Fibroblast of upper back skin (primary cell): ENCODE data around the gene RRAS2.

ENCODE experiments used
- DNase-seq: peaks from one replicate; pipeline ENCODE4 v3.0.0-alpha.2; 2013

RRAS2 gene

DNA sequence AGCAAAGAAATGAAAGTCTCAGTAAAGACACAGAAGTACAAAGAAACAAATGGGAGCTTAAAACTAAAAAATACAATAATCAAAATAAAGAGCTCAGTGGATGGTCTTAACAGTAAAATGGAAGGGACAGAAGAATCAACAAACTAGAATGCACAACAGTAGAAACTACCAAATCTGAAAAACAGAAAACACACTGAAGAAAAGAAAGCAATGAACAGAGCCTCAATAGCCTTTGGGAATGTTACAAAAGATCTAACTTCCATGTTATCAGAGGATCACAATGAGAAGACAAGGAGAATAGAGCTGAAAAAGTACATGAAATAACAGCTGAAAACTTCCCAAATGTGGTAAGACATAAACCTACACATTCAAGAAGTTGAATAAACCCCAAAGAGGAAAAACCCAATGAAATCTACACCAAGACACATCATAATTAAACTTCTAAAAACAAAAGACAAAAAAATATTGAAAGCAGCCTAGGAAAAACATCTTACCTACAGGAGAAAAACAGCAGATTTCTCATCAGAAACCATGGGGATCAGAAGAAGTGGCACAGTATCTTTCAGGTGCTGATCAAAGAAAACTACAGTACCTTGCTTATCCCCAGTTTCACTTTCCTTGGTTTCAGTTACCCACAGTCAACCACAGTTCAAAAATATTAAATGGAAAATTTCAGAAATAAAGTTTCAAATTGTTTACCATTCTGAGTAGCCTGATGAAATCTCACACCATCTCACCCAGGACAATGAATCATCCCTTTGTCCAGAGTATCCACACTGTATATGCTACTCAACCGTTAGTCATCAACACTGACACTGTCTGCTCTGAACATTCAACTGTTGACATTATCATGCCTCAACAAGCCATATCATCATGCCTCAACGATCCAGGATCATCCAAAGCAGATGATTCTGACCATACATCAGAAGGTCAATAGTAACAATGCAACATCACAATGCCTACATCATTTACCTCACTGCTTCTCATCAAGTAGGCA is 22.2 kb downstream of the RRAS2 start:
- DNase-seq, result peak; percentile 93

DNA sequence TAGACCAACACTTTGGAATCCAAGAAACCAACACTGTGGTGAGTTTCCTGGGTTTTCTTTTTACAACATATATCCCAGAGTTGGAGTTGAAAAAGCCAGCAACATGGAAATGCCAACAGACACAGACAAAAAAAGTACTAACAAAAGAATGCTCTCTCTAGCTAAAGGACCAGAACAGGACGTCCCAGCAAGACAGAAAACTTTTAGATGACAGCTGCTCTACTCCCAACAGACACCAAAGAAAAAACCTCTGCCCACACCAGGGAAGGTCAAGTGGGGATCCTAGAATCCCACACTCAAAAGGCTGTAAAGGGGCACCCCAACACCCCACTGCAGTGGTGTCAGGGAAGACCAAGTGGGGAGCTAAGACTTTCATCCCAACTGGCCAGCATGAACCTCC is 23.3 kb downstream of the RRAS2 start:
- no peak for DNase-seq

DNA sequence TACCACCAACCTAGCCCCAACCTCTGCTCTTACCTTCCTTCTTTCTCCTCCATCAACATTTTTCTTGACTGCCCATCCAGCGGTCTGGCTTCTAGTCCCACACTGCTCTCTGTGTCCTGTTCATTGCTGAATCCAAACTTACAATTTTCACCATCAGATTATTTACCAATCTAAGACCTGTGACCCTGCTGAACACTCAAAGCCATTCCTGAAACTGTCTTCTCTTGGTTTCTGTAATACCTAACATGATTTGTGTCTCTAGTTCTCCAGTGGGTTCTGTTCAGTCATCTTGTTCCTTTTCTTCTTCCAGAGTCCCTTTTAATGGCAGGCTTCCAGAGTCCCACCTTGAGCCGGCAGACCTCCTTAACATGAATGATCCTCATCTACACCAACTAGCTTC is 24.1 kb downstream of the RRAS2 start:
- DNase-seq, result no peak

DNA sequence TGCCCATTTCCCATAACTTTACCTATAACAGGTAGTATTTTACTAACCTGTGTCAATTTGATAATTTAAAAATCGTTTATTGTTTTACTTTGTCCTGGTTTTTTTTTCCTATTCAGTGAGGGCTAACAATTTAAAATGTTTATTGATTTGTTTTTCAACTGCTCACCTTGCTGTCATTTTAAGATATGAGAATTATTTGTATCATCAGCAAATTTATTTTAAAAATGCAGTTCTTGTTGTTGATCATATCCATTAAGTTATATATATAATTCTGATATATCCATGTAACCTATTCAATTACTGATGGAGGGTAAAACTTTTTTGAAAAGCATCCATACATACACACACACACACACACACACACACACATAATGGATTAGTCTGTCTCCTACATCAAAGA is 24.8 kb downstream of the RRAS2 start:
- no peak for DNase-seq

DNA sequence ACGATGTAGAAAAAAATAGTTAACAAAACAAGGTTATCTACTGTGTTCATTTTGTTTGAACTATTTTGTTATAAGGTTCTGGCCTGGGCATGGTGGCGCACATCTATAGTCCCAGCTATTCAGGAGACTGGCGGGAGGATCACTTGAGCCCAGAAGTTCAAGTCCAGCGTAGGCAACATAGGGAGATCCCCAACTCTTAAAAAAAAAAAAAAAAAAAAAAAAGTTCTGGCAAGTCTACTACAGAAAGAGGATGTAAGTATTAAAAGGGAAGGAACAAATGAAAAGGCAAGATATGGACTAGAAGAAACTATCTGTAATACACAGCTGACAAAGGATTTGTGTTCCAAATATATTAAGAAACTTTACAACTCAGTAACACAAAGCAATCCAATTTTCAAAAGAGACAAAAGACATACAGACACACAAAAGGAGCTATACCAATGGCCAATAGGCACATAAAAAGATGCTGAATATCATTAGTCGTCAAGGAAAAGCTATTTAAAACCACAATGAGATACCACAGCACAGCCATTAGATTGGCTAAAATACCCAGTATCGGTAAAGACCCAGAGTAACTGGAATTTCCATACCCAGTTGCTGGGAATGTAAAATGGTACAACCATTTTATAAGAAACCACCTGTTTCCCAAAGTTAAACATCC is 27.4 kb downstream of the RRAS2 start:
- no peak for DNase-seq

DNA sequence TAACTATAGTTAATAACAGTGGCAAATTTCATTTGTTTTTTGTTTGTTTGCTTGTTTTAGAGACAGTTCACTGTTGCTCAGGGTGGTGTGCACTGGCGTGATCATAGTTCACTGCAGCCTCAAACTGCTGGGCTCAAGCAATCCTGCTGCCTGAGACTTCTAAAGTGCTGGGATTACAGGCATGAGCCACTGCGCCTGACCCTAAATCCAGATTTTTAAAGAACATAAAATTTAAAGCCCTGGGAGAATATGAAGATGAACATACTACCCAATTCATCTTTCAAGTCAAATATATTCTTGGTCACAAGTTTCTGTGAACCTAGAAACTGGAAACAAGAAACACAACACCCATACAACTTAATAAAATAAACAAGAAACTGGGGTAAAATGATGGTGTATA is 28.1 kb downstream of the RRAS2 start:
- DNase-seq, result no peak

DNA sequence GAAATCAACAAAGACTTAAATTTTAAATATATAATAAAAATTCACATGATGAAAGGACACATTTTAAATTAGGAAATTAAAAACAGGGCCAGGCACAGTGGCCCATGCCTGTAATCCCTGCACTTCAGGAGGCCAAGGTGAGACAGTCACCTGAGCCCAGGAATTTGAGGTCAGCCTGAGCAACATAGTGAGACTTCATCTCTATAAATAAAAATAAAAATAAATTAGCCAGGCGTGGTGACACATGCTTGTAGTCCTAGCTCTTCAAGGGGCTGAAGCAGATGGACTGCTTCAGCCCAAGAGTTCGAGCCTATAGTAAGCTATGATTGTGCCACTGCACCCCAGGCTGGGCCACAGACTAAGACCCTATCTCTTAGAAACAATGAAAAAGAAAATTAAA is 29.3 kb downstream of the RRAS2 start:
- no peak for DNase-seq

DNA sequence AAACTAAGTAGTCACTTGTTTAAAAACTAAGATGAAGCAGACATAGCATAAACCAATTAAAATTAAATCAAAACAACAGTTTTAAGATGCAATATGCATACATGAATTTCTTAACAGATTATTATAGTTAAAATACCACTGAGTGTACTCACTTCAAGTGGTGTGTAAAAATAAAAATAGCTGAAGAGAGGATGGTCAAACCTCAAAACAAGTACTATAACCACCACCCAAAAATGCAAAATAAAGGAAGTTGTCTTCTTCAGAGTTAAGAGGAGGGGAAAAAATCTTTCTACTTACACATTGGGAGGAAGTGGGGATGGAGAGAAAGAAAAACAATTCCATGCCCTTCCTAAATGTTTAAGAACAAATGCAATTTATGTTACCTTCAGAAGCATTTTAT is 31.9 kb downstream of the RRAS2 start:
- no peak for DNase-seq

DNA sequence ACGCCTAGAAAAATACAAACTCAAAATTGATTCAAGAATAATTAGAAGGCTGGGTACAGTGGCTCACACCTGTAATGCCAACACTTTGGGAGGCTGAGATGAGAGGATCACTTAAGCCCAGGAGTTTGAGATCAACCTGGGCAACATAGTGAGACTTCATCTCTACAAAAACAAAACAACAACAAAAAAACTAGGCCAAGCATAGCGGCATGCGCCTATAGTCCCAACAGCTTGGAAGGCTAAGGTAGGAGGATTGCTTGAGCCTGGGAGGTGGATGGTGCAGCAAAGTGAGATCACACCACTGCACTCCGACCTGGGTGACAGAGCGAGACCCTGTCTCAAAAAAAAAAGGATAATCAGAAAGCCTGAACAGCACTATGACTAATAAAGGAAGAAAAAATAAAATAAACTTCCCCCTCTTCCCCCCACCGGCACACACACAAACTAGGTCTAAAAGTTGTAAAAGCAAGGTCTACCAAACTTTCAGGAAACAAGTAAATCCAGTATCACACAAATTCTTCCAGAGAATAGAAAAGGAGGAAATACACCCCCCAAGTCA is 35.8 kb downstream of the RRAS2 start:
- no peak for DNase-seq

DNA sequence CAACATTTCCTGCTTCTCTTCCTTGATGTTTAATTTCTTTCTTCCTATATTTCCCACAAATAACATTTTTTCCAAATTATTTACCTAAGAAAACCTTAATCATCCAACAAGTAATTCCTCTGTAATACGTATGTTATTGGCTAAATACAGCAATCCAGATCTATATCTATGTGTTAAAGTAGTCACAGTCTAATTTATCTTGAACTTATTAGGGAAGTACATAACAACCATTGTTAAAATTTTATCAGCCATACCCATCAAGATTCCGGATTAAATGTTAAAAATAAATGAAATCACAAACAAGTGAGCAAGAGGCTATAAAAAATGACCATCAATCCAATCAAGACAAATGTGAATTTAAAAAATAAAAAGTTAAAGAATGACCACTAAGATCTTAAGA is 36.5 kb downstream of the RRAS2 start:
- DNase-seq, result no peak

DNA sequence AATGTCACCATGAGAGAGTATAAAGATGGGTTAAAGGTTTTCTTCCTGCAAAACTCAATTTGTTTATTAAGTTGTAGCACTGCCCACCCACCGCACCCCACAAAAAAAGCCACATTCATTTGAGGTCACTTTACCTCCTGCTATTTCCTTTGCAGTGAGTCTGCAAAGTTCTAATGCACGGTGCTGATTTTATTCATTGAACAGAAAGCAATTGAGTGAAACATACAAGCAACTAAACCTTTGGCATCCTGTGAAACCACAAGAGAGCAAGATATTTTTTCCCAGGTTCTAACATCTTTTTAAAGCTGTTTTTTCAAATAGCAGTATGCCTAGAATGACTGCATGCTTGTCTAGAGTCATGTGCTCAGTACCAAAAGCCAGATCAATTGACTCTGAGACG is 39.0 kb downstream of the RRAS2 start:
- DNase-seq, result peak; percentile 78

DNA sequence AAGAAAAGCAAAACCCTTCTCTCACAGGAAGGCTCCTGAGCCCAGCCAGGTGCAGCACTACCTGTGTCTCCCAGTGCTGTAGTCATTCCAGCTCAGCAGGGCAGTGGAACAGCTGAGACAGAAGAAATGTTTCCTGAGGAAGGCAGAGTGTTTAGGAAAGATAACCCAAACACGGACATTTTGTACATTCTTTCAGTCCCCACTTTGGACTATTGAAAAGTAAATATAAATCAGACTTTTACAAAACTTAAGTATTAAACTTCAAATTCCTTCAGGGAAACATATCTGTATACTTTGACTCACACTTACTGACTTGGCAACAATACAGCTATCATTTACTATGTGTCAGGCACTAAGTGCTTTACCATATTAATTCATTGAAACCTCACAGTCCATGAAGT is 40.4 kb downstream of the RRAS2 start:
- peak; percentile 31 for DNase-seq

DNA sequence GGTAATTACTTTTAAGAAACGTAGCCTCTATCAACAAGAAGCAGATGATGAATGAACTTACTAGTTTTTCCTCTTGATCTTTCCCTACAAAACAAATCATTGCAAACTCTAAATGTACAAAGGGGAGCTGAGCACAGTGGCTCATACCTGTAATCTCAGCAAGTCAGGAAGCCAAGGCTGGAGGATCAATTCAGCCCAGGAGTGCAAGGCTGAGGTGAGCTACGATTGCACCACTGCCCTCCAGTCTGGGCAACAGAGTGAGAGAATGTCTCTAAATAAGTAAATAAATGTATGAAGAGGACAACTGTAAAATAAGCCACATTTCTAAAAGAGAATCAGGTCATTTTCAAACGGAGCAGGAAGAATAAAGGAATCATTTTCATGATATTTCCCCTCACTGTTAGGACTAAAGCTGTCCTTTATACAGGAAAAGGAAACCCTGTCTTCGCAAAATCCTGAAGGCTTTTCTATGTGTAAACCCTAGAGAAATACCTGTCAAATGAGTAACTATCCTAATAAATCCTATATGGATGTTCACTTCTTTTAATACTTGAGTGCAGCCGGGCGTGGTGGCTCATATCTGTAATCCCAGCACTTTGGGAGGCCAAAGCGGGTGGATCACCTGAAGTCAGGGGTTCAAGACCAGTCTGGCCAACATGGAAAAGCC is 41.2 kb downstream of the RRAS2 start:
- DNase-seq, result no peak

DNA sequence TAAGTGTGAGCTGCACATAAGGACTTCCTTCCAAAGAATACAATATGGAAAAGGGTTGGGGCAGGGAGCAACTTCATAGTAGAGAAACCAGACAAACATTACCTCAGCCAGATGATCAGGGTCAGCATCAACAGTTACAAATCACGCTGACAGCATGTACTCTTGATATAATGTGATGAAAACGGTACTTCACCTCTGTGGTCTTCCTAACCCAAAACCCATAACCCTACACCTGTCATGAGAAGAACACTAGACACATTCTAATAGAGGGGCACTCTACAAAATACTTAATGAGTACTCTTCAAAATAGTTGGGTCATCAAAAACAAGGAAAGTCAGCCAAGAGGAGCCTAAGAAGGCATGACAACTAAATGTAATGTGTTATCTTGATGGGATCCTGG is 43.9 kb downstream of the RRAS2 start:
- DNase-seq, result no peak

DNA sequence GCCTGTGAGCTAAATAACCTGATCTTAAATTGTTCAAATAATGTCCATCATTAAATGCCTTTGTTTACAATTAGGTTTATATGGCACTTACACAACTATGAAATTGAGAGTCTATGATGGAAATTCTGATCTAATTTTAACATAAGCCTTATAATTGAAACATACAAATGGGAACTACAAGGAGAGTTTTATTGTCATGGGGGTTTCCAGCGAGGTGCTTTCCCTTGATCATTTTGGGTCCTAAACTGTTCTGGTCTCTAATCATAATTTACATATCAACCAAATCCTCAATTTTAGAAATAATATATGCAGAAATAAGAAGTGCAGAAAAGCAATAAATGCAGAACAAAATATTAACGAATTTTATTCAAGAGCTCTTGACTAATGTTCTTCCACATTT is 44.9 kb downstream of the RRAS2 start:
- no peak for DNase-seq

DNA sequence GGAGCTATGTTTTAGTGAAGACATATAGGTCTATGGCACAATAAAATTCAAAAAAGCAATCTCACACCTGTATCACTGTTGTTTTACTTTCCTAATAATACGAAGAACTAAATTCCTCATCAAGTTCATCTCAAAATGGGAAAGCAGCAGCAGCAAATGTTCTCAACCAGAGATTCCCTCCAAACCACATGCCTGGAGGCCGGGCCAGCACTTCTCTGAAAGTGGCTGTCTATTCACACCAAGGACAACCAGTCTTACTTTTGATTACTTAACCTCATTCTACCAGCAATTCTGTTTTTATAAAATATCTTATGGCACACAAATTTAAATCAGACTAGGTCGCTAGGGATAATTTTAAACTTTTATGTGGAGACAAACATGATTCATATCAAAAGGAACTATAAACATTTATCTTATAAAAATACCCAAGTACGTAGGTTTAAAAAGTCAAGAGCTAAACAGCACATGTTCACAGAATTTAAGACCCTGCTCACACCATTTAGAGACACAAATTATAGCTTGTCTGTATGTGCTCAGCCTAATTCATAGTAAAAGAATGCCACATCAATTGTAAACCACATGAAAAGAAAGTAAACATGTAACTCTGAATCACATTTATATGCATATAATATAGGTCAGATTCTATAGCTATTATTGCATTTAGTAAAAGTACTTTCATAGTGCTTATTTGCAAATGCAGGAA is 46.1 kb downstream of the RRAS2 start:
- peak; percentile 52 for DNase-seq

DNA sequence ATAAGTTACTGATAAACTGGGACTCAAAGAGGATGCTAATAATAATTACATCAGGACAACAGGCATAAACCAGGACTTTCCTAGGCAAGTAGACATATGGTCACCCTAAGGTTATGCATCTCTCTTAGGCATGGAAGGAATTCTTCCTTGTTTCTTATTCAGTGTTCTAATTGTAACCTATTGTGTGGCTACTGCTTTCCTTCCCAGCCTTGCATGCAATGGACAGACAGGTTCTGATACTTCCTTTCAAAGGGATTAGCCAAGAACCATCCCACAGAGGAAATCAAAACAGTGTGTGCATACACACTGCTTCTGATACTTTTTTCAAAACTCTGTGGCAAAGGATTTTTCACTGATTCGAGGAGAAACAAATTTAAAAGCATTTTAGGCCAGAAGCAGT is 48.3 kb downstream of the RRAS2 start:
- peak; percentile 71 for DNase-seq

DNA sequence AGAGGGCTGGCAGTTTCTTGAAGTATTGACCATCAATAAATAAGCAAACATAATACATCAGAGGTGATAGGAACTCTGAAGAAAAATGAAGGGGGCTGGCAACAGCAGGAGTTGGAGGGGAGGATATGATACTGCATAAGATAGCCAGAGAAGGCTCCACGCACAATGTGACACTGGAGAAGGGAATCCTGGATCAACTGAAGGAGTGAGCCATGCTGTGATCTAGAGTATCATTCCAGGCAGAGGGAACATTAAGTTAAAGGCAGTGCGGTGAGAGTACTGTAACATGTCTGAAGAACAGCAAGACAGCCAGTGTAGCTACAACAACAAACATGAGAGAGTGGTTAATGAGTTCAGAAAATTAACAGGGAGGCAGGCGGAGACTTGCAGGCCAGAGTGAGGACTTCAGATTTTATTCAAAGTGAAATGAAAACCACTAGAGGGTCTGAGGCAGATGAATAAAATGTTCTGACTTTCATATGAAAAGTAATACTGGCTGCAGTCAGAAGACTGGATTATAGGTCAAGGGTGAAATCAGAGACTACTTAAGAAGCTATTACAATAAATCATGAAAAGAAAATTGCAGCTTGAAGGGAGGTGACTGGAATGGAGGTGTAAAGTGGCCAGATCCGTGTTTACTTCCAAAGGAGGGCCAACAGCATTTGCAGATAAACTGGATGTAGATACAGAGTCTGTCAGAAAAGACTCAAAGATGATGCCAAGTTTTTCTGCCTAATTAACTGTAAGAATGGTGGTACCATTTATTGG is 49.4 kb downstream of the RRAS2 start:
- DNase-seq, result no peak

DNA sequence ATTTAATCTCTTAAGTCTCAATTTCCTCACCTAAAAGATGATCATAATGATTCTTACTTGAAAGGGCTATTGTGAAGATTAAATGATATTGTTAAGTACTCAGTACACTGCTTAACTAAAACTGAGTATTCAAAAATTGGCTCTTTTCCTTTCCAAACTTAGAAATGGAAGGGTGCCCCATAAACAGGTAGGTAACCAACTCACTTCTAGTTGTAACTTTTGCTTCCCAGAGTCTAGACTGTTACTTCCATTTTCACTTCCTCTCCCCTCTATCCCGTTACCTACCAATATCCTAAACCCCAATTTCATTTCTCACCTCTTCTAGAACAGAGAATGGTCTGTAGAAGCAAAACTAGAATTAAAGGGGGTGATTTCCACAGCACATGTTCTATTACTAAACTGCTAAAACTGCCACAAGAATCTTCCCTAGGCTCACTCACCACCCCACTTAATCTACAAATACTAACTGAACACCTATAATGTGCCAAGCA is 50.0 kb downstream of the RRAS2 start:
- no peak for DNase-seq

DNA sequence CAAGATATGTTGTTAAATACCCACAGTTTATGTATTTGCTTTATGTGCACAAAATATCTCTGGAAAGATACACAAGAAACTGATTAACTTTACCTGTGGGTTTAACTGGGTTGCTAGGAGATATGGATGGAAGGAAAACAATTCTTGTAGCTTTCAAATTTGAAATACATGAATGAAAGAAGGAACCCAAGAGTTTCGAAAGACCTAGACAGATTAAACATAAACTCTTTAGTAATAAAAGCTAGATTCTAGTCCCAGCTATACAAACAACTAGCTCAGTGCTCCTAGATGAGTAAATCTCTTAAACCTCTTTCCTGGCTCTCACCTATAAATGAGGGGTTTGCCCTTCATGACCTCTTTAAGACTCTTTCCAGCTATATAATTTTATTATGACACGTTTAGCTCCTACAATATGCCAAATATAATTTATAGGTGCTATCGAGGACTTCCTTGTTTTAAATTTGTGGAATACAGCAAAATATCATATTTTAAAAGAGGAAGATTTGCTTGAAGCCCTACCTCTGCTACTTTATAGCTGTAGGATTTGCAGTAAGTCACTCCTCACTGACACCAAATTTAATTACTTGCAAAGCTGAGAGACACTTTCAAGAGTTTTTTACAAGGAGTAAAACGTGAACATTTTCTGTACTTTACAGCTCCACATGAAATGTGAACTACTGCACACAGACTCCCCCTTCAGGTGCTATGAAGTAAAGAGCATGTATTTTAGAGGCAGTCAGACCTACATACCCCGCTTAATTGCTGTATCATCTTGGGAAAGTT is 50.7 kb downstream of the RRAS2 start:
- DNase-seq, result peak; percentile 55

DNA sequence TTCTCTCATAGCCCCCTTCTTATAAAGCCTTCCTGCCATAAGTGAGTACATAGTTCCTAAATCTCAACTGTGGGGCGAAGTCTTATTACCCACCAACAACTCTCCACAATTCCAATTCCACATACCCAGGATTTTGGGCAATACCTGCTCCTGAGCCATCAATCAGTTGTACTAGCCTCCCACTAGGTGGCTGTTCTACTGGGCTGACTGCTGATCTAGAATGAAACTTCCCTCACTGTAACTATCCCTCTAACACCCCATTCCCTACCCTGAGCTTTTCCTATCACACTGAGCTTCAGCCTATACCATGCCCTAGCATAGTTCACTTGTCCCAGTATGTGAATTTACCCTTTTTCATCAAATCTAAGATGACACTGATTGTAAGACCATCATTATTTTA is 52.5 kb downstream of the RRAS2 start:
- DNase-seq, result no peak
